WTC11 (cell line): ENCODE measurements around the gene ZNF487.

ENCODE experiments used
- CTCF ChIP-seq: fragments of 200-600 bp; IDR thresholded peaks from 2 replicates; pipeline ENCODE4 v1.8.0; 2022; ENCODE audit warnings: antibody characterized with exemption
- PREB ChIP-seq: sonication (generic); formaldehyde crosslinking; IDR thresholded peaks from 2 replicates; pipeline ENCODE4 v1.8.1; 2022; ENCODE audit warnings: mild to moderate bottlenecking, missing genetic modification reagents, moderate library complexity, borderline replicate concordance
- TEAD4 ChIP-seq: sonication (generic); formaldehyde crosslinking; IDR thresholded peaks from 2 replicates; pipeline ENCODE4 v1.8.0; 2022; ENCODE audit warnings: mild to moderate bottlenecking, missing genetic modification reagents
- ZNF219 ChIP-seq: sonication (generic); formaldehyde crosslinking; IDR thresholded peaks from 2 replicates; pipeline ENCODE4 v1.8.0; 2023; ENCODE audit warnings: missing genetic modification reagents, mild to moderate bottlenecking, borderline replicate concordance
- ZNF263 ChIP-seq: sonication (generic); formaldehyde crosslinking; IDR thresholded peaks from 2 replicates; pipeline ENCODE4 v1.8.1; 2022; ENCODE audit warnings: low read depth, mild to moderate bottlenecking, moderate library complexity, missing genetic modification reagents
- ZNF396 ChIP-seq: fragments of 250-450 bp; sonication (Bioruptor Pico); IDR thresholded peaks from 2 replicates; pipeline ENCODE4 v1.8.0; 2021; ENCODE audit warnings: mild to moderate bottlenecking, moderate library complexity, borderline replicate concordance
- ZNF671 ChIP-seq: fragments of 250-450 bp; sonication (Bioruptor Pico); IDR thresholded peaks from 2 replicates; pipeline ENCODE4 v1.8.0; 2021; ENCODE audit warnings: mild to moderate bottlenecking
- TF ChIP-seq, protein P1 (sequence below): sonication (generic); formaldehyde crosslinking; IDR thresholded peaks from 2 replicates; pipeline ENCODE4 v1.8.1; 2023; ENCODE audit warnings: mild to moderate bottlenecking, missing genetic modification reagents
- TF ChIP-seq, protein P2 (sequence below): sonication (generic); formaldehyde crosslinking; IDR thresholded peaks from 2 replicates; pipeline ENCODE4 v1.8.1; 2022; ENCODE audit warnings: missing genetic modification reagents, borderline replicate concordance
- TF ChIP-seq, protein P3 (sequence below): sonication (generic); formaldehyde crosslinking; IDR thresholded peaks from 2 replicates; pipeline ENCODE4 v1.8.0; 2022; ENCODE audit warnings: mild to moderate bottlenecking, missing genetic modification reagents
- TF ChIP-seq, protein P4 (sequence below): sonication (generic); formaldehyde crosslinking; IDR thresholded peaks from 2 replicates; pipeline ENCODE4 v1.8.1; 2023; ENCODE audit warnings: mild to moderate bottlenecking, moderate library complexity, missing genetic modification reagents

DNA sequence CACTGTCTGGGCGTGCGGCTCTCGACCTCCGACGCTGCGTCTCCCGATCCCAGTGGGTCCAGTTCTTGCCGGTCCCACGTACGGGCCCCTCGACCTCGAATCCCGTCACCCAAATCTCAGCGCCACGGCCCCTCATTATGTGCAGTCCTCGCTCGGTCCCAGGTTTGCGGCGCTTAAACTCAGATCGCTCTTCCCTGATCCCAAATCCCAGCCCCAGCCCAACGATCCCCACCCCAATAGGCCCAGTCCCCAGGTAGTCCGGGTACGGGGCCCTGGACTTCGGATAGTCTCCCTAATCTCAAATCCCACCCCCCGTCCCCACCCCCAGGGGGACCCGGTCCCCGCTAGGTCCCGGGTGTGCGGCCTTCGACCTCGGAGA is 28.6 kb upstream of the ZNF487 start:
- TF ChIP-seq TEAD4: no peak
- no peak for TF ChIP-seq ZNF671 (CRISPR knock-in tag)
- no peak for TF ChIP-seq CTCF
- TF ChIP-seq, protein P1, sequence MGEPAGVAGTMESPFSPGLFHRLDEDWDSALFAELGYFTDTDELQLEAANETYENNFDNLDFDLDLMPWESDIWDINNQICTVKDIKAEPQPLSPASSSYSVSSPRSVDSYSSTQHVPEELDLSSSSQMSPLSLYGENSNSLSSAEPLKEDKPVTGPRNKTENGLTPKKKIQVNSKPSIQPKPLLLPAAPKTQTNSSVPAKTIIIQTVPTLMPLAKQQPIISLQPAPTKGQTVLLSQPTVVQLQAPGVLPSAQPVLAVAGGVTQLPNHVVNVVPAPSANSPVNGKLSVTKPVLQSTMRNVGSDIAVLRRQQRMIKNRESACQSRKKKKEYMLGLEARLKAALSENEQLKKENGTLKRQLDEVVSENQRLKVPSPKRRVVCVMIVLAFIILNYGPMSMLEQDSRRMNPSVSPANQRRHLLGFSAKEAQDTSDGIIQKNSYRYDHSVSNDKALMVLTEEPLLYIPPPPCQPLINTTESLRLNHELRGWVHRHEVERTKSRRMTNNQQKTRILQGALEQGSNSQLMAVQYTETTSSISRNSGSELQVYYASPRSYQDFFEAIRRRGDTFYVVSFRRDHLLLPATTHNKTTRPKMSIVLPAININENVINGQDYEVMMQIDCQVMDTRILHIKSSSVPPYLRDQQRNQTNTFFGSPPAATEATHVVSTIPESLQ (CRISPR knock-in tag): no peak
- no peak for TF ChIP-seq PREB (CRISPR knock-in tag)
- TF ChIP-seq, protein P2, sequence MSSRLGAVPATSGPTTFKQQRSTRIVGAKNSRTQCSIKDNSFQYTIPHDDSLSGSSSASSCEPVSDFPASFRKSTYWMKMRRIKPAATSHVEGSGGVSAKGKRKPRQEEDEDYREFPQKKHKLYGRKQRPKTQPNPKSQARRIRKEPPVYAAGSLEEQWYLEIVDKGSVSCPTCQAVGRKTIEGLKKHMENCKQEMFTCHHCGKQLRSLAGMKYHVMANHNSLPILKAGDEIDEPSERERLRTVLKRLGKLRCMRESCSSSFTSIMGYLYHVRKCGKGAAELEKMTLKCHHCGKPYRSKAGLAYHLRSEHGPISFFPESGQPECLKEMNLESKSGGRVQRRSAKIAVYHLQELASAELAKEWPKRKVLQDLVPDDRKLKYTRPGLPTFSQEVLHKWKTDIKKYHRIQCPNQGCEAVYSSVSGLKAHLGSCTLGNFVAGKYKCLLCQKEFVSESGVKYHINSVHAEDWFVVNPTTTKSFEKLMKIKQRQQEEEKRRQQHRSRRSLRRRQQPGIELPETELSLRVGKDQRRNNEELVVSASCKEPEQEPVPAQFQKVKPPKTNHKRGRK: no peak
- TF ChIP-seq, protein P3, sequence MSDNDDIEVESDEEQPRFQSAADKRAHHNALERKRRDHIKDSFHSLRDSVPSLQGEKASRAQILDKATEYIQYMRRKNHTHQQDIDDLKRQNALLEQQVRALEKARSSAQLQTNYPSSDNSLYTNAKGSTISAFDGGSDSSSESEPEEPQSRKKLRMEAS: no peak
- TF ChIP-seq ZNF219: no peak
- TF ChIP-seq ZNF263 (CRISPR knock-in tag): no peak
- TF ChIP-seq, protein P4, sequence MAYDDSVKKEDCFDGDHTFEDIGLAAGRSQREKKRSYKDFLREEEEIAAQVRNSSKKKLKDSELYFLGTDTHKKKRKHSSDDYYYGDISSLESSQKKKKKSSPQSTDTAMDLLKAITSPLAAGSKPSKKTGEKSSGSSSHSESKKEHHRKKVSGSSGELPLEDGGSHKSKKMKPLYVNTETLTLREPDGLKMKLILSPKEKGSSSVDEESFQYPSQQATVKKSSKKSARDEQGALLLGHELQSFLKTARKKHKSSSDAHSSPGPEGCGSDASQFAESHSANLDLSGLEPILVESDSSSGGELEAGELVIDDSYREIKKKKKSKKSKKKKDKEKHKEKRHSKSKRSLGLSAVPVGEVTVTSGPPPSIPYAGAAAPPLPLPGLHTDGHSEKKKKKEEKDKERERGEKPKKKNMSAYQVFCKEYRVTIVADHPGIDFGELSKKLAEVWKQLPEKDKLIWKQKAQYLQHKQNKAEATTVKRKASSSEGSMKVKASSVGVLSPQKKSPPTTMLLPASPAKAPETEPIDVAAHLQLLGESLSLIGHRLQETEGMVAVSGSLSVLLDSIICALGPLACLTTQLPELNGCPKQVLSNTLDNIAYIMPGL: no peak
- TF ChIP-seq ZNF396 (CRISPR knock-in tag): no peak
